Kidney tubule cell (primary cell): ENCODE results near the gene ARHGAP28.

Experiments
- DNase-seq: peaks from one replicate; pipeline ENCODE4 v3.0.0-alpha.2; 2018; ENCODE audit warnings: low spot score

Gene ARHGAP28

DNA sequence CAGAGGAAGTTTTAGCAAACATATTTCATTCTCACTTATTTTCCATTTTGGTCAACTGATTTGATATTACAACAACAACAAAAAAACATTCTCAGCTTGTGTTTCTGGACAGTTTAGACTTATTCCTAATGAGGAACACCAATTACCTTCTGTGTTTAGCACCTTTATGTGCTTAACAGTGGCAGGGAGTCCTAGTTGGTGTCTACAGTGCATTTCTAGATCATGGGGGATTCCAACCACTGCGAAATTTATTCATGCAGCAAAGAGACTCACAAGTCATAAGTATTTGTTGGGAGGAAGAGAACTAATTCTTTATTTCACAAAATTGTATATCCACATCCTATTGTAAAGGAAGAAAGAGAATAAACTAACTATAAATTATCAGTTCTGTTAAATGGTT is 4.2 kb downstream of the ARHGAP28 start:
- DNase-seq, result no peak

DNA sequence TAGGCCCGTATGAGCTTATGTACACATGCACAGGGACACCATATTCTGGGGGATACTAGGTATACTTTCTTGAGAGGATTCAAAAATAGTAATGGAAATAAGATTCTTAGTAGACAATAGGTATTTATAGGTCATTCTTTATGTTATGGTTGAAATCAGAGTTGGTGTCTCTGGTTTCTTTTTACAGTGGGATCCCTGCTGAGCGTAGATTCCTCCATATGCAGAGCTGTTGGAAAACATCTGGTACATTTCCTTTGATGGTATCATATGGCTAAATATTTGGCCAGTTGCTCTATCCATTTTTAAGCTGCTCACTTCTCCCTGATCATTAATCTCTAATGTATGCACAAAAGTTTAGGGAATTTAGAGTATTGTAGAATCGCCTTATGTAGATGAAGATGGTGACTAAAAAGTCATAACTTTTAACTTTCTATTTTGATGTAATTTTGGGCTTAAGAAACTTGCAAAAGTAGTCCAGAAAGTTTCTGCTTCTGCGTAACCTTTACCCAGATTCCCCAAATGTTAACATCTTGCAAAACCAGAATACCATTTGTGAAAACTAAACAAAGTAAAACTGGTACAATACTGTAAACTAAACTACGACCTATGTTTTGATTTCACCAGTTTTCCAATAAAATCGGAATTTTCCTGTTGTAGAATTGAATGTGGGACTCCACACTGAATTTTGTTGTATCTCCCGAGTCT is 5.4 kb downstream of the ARHGAP28 start:
- no peak for DNase-seq

DNA sequence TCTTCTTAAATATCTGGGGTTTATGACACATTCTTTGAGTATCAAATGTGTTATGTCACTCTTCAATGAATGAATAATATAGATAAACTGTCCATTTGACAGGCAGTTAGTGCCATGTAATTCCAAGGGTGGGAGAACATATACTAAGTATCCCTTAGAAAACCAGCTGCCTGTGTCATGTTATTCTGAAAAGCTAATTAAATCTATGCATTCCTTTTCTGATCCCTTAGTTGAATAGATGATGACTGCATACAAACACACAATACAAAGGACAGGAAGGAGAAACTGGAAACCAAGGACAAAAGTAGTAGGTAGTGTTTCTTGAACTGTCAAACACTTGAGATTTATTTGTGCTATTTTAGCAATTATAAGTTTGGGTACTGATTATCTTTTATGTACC is 8.3 kb downstream of the ARHGAP28 start:
- no peak for DNase-seq

DNA sequence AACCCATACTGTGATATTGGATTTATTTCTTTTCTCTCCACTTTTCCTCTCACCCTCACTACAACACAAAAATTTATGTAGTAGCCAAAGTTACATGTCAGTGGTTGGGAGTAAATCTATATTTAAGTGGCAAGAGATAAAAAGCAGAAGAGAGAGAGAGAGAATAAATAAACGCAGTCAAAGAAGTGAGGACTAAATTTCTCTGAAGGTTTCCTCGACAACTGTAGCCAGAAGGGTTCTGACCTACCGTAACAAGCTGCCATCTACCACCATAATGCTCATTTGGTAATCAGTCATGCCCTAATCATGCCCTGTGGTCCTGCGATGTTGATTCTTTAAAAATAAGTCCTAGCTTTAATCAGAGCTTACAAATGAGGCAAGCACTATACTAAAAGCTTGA is 9.1 kb downstream of the ARHGAP28 start:
- no peak for DNase-seq

DNA sequence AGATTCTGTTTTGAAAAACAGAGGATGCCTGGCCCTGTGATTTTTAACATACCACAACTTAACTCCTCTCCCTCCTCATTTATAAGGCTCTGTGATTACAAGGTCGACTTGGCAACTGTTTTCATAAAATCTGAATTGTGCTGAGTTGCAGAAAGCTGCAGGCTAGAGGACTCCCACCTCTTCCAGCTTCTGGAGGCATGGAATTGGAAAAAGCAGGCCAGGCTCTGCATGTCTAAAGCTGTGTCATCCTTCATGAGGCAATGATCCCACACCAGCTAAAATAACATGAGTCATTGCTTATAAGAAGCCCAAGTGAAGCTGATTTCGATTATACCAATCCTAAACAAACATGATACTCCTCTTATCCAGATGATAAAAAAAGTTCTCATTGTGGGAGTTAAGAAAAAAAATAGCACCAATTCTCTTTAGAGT is 11.7 kb downstream of the ARHGAP28 start:
- DNase-seq, result peak; percentile 82

DNA sequence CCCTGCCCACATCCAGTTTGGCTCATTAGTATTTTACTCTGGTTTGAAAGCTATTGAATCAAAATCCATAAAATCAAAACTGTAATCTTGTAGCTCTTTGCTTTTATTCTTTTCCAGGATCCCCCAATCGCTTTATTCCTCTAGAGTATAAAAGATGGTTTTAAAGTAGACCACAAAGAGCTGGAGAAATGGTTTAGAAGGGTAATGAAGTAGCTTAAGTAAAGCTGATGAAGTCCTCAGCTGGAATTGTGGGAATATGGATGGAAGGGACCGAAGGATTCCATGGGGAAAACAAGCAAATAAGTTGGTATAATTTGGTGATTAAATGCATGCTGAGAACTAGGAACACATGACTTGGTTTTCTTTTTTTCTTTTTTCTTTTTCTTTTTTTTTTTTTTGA is 12.3 kb downstream of the ARHGAP28 start:
- DNase-seq, result no peak

DNA sequence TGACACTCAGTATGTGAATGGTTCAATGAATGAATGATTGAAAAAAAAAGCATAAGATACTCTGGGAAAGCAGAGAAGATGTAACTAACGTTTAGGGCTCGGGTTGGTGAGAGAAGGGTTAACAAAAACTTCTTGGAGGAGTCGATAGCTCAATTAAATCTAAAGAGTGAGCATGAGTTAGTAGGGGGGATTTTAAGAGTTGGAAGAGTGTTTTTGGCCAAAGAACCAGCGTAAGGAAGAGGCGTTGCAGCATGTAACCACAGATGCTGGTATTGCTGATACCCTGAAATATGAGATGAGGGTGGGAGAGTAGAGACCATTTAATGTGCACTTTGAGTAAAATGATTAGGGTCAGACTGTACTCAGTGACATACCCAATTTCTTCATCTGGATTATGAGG is 14.5 kb downstream of the ARHGAP28 start:
- DNase-seq, result no peak

DNA sequence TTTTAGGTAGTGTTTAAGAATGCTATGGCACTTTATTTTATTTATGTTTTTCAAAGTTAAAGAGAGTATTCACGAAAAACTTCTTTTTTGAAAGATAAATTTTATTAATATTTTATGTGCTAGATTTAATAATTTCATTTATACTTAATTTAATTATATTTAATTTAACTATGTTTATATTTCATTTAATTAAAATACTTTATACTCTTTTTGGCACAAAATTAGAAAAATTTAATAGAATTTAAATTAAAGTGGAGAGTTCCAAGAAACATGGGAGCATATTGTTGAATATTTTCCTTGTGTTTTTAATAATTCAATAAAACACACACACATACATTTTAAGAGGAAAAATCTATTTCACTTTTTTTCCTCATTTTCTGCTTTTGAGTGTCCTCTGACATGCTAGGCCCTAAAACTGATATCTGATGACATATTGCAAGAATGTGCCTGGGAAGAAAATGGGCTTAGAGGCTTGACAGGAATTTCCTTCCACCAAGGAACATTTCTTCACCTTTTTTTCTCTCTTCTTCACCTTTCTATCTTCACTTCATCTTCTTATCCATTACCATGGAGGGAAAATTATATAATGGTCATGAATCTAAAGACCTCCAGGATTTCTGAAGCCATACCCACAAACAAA is 15.4 kb downstream of the ARHGAP28 start:
- DNase-seq, result no peak

DNA sequence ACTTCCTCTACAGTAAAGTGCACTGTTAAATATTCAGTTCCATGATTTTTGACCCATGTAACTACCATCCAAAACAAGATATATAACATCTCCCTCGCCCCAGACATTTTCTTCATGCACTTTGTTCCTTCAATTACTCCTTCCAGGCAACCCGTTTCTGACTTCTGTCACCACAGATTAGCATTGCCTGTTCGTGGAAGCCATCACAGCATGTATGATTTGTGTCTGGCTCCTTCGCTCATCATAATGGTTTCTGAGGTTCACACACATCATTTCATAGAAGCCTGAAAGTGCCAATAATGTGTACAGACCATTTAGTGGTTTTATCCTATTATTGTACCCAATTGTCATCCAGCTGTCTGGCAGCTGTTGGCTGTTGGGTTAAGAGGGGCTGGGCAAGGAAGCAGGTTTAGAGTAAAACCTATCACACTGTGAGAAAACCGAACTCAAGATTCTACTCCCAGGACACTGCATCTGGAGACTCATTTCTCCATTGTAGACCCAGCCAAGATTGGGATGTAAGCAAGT is 16.1 kb downstream of the ARHGAP28 start:
- DNase-seq, result no peak

DNA sequence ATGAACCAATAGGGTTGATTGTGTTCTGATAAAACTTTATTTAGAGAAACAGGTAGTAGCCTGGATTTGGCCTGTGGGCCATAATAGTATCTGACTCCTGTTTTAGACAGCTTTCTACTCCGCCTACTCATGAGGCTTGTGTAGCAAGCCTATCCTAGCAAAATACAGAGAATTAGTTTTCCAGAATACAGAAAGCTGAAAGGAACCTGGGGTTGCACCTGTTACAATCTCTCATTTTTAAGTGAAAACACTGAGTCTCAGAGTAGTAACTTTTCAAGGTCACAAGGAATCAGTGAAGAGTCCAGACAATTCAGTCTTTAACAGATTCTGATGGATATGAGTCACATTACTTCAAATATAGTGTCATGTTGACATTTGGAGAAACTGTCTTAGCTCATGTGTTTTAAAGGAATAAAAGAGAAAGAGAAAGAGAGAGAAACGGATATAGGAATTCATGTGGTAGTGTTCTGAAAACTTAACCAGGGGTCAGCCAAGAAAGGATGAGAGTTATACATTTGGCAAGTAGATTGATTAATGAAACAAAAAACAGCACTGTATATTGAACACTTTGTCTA is 17.0 kb downstream of the ARHGAP28 start:
- peak; percentile 47 for DNase-seq

DNA sequence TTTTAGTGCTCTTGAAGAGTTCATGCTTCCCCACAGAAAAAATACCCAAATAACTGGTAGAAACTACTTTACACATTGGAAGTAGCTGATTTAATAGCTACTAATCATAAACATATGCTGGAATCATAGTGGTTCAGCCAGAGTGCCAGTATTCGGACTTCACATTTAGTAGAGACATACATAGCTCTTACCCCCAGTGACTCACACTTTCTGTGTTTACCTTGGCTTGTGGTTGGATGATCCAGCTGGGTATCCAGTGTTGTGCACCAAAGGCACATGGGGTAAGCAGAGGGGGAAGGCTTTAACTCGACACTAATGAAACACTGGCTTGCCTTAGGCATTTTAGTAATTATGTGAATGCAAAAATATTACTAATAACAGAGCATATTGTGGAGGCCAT is 18.1 kb downstream of the ARHGAP28 start:
- DNase-seq, result peak; percentile 73

DNA sequence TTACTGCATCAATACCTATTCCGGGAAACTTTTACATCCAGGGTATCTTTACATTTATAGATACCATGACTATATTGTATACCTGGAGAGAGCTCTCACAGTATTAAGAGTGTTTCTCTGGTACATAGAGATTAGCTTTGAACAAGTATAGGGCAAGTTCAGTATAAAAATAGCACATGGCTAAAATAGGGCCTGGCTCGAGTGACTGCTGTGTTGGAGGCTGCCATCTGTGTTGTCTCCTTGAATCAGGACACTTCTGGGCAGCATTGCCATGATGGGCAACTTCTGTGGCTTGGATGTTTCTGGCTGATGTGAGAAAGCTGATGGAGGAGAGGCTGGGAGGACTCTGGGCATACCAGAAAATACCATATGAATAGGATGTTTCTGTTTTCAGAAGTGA is 18.7 kb downstream of the ARHGAP28 start:
- DNase-seq, result no peak

DNA sequence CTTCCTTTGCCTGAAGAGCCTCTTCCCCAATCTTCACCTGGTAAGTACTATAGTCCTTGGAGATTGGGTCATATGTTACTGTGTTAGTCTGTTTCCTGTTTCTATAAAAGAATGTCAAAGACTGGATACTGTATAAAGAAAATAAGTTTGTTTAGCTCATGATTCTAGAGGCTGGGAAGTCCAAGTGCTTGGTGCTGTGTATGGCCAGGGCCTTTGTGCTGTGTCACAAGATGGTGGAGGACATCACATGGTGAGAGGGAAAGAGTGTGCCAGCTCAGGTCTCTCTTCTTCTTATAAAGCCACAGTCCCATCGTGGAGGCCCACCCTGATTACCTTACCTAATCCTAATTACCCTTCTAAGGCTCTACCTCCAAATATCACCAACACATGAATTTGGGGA is 20.9 kb downstream of the ARHGAP28 start:
- no peak for DNase-seq

DNA sequence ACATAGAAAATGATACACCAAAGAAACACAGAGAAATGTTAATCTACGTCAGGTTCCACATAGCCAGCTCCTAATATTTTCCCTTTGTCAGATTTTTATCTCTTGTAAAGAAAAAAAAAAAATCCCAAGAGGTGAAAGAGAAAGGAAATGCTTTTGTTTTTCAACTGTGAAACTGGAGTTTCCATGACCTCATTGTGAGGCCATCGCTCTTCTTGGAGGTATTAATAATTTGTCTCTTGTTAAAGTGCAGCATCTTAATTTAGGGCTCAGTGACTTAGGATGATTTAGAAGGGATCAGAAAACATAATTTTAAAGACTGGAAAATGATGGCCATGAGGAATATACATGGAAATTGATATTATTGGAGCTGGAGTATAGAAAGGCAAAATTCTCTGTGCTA is 21.7 kb downstream of the ARHGAP28 start:
- peak; percentile 13 for DNase-seq

DNA sequence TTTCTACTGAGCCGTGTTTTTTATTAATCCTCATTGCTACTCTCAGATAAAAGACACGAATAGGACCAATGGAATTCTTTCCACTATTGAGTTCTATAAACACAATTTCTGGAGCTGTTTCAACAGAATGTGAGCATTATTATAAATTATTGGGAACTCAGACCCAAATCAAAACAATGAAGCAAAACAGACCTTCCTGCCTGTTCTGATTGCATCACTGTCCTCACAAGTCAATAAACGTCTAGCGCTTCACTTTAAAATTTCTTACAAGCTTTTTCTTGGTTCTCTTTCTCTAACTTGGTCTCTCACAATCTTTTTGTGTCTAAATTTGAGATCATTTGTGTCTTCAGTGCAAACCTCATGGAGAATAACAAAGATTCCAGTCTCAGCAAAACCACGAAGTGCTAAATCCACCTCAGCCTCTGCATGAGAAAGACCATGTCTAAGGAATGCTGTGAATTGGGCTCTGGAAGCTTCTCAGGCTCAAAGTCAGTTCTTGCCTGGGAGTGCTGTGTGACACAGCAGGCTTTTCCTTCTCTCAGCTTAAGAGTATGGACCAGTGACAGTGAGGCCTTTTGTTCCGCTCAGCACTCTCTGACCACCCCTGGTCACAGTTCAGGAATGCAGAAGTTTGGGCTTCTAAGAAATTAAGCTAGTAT is 22.8 kb downstream of the ARHGAP28 start:
- DNase-seq, result peak; percentile 57

DNA sequence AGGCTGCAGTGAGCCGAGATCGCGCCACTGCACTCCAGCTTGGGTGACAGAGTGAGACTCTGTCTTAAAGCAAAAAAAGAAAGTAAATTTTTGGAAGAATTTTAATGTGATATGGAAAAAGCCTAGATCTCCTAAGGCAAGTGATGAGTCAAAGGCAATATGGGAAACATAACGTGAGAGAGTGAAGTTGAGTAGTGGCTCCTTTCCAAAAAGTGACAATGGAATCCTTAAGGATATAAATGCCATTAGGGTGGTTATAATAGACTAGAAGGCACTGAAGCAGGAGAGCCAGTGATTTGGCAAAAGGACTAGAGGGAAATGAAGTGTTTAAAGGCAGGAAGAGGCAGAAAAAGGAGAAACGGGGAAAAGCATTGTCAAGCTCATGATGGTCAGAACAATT is 25.6 kb downstream of the ARHGAP28 start:
- peak; percentile 14 for DNase-seq

DNA sequence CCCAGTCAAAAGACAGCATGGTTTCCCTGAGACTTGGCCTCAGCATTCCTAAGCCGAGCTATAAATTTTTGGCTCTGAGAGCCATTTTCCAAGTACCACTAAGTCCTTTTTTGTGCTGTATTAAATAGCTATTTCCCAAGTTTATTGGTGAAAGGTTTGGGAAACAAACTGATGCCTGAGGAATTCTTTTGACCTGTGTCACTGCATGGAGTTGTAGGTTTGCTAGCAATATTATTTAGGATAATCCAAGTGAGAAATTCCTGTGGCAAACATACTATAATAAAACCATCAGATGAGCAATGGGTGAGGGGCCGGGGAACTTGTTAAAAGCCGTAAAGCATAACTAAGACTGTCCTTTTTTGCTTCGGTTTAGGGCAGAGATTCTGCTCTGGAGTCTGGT is 28.4 kb downstream of the ARHGAP28 start:
- DNase-seq, result peak; percentile 86

DNA sequence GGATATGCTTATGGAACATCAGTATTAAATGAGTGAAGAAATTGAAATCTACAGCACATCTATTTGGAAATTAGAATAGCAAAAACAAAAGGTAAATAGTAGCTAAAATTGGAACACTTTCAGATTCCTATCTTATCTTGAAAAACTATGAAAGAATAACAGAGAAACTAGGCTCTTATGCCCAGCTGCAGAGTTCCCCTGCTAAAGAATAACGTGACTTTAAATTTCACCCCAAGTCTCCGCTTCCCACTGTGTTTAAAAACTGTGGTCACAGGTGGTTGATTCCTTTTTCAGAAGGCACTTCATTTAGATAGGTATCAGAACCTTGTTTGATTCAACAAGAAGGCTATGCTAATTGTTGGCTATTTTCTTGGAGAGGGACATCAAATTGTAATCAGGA is 30.1 kb downstream of the ARHGAP28 start:
- no peak for DNase-seq

DNA sequence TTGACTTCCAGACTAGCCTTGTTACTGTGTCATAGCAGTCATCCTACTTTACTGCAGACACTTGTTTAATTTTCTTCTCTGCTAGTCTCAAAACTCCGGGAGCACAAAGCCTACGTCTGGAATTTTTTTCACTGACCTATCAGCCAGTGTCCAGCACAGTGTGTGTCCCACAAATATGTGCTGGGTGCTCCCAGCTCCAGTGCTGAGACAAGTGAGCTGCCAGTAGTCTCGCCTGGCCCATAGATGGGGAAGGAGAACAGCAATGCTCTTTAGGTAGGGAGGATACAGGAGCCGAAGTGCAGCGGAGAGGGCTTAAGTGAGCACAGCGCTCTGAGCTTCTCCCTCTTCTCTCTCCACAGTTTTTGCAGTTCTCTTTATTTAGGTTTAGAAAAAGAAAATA is 34.0 kb downstream of the ARHGAP28 start:
- DNase-seq, result no peak

DNA sequence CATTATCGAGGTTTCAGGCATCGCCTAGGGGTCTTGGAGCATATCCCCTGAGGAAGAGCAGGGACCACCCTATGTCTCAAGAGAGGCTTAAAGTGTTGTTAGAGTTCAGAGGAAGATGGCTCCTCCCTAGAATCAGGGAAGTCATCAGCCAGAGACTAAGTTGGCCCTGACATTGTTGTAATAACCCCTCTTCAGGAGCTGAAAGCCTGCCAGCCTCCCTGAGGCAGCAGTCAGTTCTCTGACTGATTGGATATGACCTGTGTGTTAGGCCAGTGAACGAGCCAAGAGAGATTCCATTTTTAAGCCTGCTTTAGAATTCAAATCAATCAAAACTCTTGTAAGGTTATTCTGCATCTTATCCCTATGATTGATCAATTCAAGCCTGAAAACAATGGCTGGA is 34.9 kb downstream of the ARHGAP28 start:
- no peak for DNase-seq

DNA sequence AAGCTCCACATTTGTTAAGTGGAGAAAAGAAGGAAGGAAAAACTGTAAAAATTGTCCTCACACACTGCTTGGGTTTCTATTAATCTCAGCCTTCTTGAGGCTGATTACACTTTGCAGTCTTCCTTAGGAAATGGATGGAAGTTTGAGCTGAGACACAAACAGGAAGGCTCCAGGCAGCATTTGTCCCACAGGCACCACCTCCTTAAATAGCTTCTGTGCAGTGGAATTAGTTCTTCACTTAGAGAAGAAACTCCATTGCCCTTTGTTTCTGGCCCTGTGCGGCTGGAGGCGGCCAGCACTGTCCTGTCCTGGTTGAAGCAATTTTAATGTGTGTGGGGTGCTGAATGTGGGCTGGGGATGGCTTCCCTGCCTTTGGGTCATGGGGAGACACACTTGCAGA is 44.3 kb downstream of the ARHGAP28 start:
- DNase-seq, result no peak

DNA sequence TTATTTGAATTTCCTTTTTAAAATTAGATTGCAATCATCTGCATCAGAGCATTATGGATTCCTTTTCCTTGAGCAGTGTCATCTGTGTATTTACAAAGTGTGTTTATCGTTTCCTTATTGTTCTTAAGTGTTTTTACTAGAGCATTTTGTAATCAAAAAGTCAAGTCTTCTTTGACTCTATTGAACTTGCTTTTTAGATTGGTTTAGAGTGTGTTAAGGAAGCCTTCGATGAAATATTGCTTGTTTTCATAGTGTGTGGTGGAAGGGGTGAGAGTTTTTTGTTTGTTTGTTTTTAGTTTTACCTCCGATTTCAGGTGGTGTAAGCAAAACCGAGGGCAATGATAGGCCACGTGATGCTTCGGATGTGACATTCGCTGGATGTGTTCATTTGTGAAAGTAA is 45.7 kb downstream of the ARHGAP28 start:
- no peak for DNase-seq

DNA sequence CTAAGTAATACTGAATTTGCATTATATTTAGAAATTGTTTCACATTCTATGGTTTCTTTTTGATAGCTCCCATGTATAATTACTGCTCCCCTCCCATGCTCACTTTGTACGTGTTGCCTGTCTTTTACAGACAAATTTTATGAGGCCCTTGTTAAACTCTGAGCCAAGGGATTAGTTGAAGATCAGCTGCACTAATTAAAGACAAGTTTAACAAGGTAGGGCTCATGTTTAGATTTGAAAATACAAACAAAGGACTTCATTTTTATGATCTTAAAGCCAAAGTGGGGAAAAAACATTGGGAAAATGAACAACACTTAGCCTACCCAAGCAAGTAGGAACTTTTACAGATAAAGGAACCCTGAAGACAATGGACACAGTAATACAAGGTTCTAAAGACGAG is 46.2 kb downstream of the ARHGAP28 start:
- no peak for DNase-seq
